Kidney (tissue), 14 donors: ENCODE measurements around the gene KCTD11. TPM values are rescaled to one million over a fixed set of nuclear protein-coding genes. Genes with fewer than 3 reads are reported as not detected.

Source experiments
- DNase-seq, 5 donors: peaks; one replicate each; pipeline ENCODE4 v3.0.0-alpha.2; 2013 to 2020
- FAIRE-seq: peaks from 2 replicates; lab custom pipeline; 2012; peaks lifted over from hg19 to GRCh38; lab: Jason Lieb, UNC
- H3K27ac ChIP-seq, 2 donors: one replicate each; pipeline ENCODE4 v1.7.0; 2013; ENCODE audit warnings: low read depth in 2 of 2, low read length in 2 of 2, inconsistent platforms in 1 of 2
- H3K27me3 ChIP-seq: one replicate; pipeline ENCODE4 v1.7.1; 2013; ENCODE audit warnings: low read length, inconsistent platforms; ENCODE audit not compliant: control insufficient read depth, insufficient read depth
- H3K36me3 ChIP-seq, 3 donors: one replicate each; pipeline versions ENCODE4 v1.7.0 to v1.7.1; 2013; ENCODE audit warnings: low read length in 3 of 3, control low read depth in 1 of 3, inconsistent platforms in 1 of 3; ENCODE audit not compliant: insufficient read depth in 3 of 3, control insufficient read depth in 2 of 3
- H3K4me1 ChIP-seq, 3 donors: one replicate each; pipeline versions ENCODE4 v1.7.0 to v1.7.1; 2013; ENCODE audit warnings: low read length in 3 of 3, inconsistent platforms in 1 of 3, low read depth in 1 of 3; ENCODE audit not compliant: control insufficient read depth in 2 of 3, insufficient read depth in 2 of 3
- H3K4me3 ChIP-seq, 3 donors: one replicate each; pipeline versions ENCODE4 v1.7.0 to v1.8.1; 2013; ENCODE audit warnings: low read length in 3 of 3, control low read depth in 1 of 3, inconsistent platforms in 1 of 3
- H3K9ac ChIP-seq, 3 donors: one replicate each; pipeline versions ENCODE4 v1.7.0 to v1.7.1; 2013; ENCODE audit warnings: low read length in 3 of 3, control low read depth in 1 of 3, inconsistent platforms in 1 of 3
- H3K9me3 ChIP-seq, 3 donors: one replicate each; pipeline versions ENCODE4 v1.7.0 to v1.7.1; 2013; ENCODE audit warnings: low read length in 3 of 3, control low read depth in 1 of 3, inconsistent platforms in 1 of 3; ENCODE audit not compliant: control insufficient read depth in 2 of 3, insufficient read depth in 1 of 3
- intact Hi-C: fragments of 100-400 bp; cut with DNase I; formaldehyde crosslinking; loops from one replicate; pipeline ENCODE4 v1.11.1; 2022
- polyA plus RNA-seq: library from polyadenylated mRNA; stranded (reverse); fragments of 350-450 nt; fragmentation: Illumina TruSeq; extraction: RNeasy Lipid Tissue Mini Kit (QIAGEN cat#74804); gene quantifications from one replicate; pipeline ENCODE4 v1.2.3, GENCODE V29; 2014; ENCODE audit warnings: low read depth, low replicate concordance; ENCODE audit not compliant: insufficient read depth
- total RNA-seq: library from RNA; stranded (reverse); fragmentation: NEBNext Ultra II Directional; extraction: Animal tissue kit (Norgen Biotek cat#: 25700); gene quantifications from one replicate; pipeline ENCODE4 v1.2.1, GENCODE V29; 2021
- TF ChIP-seq, protein P1 (sequence below): IDR thresholded peaks from 3 replicates; pipeline ENCODE4 v1.5.1; 2012; ENCODE audit warnings: mild to moderate bottlenecking, moderate library complexity, borderline replicate concordance; ENCODE audit not compliant: insufficient read depth; ENCODE audit errors: extremely low read depth
- donor health status: control.
- donor health status: control.
- donor health status: control.
- donor health status: control.
- donor health status: control.
- donor health status: DM: yes; HTN: yes; CAD: no.
- donor health status: Normal renal cell carcinoma (clear cell type).

KCTD11 gene
- total and polyA plus RNA-seq, 2 donors from 2014 or later = 7.2 to 14.4 TPM

DNA sequence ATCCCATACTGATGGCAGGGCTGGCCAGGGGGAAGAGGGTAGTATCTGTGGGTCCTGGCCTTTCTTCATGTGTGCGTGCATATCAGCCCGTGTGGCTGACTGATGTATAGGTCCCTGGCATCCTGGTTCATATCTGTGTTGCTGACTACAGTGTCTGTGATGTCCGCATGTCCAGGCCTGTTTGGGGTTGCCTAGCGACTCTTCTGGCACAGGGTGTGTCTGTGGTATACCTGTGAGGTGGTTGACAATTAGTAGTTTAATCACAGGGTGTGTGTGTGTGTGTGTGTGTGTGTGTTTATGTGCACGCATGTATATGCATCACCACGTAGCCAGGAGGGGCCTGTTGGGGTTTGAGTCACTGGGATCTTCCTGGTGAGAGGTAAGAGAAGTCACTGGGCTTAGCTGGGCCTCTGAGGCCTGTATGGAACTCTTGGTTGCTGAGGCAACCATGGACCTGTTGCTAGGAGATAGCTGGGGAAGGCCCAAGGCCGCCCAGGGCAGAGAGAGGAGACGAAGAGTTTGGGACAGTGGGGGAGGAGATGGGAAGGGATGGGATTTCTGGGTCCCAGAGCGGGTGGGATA, 2.4 kb downstream of the KCTD11 start:
- Histone ChIP-seq H3K27me3 (no peaks in the 10 kb centered on the region), H3K4me1 (peaks cover 3 to 25% (median 13%) of the 10 kb centered on the region in 3 donors), H3K27ac (no peak overlapping the region), H3K36me3 (no peaks in the 10 kb centered on the region), H3K9ac (peak overlapping the region in 1 of 3 donors; percentile 43), H3K9me3 (no peaks in the 10 kb centered on the region), H3K4me3 (no peak overlapping the region)
- intact Hi-C loops = no loop called here
- peak in 2 of 5 donors; percentile 61 to 63 for DNase-seq
- TF ChIP-seq, protein P1, sequence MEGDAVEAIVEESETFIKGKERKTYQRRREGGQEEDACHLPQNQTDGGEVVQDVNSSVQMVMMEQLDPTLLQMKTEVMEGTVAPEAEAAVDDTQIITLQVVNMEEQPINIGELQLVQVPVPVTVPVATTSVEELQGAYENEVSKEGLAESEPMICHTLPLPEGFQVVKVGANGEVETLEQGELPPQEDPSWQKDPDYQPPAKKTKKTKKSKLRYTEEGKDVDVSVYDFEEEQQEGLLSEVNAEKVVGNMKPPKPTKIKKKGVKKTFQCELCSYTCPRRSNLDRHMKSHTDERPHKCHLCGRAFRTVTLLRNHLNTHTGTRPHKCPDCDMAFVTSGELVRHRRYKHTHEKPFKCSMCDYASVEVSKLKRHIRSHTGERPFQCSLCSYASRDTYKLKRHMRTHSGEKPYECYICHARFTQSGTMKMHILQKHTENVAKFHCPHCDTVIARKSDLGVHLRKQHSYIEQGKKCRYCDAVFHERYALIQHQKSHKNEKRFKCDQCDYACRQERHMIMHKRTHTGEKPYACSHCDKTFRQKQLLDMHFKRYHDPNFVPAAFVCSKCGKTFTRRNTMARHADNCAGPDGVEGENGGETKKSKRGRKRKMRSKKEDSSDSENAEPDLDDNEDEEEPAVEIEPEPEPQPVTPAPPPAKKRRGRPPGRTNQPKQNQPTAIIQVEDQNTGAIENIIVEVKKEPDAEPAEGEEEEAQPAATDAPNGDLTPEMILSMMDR = no peak
- FAIRE-seq = no peak

DNA sequence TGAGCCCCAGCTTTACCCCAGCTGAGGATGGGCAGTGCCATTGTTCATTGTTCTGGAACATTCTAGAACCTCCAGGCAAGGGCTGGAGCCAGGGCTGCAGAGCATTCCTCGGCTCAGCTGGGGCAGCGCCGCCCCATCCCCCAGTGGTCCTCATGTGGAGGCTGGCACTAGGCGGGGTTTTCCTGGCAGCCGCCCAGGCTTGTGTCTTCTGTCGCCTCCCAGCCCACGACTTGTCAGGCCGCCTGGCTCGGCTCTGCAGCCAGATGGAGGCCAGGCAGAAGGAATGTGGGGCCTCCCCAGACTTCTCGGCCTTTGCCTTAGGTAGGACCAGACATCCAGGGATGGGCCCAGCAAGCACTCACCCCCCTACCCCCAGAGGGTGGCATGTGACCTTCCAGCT, 3.1 kb downstream of the KCTD11 start, which contains the start of gene TMEM95:
TMEM95 (plus strand) TSS at position 104 of the 400 bp plus-strand sequence; CDS start at position 153, 49 bp downstream.
- Histone ChIP-seq H3K27ac (peak within 1 kb of the TSS in 1 of 2 donors; percentile 9), H3K9me3 (no peaks in the 10 kb centered on the region), H3K4me3 (no peak within 1 kb of the TSS), H3K4me1 (peaks cover 0 to 20% (median 9%) of the 10 kb centered on the region in 3 donors), H3K27me3 (no peaks in the 10 kb centered on the region), H3K9ac (peak within 1 kb of the TSS in 1 of 3 donors; percentile 43), H3K36me3 (no peaks in the 10 kb centered on the region)
- DNase-seq = peak in 3 of 5 donors; percentile 49 to 78 (median 60)
- FAIRE-seq = no peak
- intact Hi-C loops = no loop called here
- TF ChIP-seq, protein P1 = no peak

DNA sequence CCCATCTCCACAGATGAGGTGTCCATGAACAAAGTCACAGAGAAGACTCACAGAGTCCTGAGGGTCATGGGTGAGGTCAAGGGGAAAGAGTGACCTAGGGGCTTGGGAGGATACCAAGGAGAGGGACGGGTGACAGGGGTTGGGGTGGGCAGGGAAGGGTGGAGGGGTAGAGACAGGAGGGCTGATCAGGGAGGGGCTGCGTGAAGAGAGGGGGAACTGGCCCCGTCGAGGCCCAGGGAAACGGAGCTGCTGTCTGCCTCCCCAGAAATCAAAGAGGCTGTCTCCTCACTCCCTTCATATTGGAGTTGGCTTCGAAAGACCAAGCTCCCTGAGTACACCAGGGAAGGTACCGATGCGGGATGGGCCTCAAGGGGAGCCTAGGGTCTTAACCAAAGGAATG, 3.6 kb downstream of the KCTD11 start:
- Histone ChIP-seq H3K36me3 (no peaks in the 10 kb centered on the region), H3K4me3 (no peak overlapping the region), H3K4me1 (peaks cover 0 to 20% (median 9%) of the 10 kb centered on the region in 3 donors), H3K9ac (no peak overlapping the region), H3K27me3 (no peaks in the 10 kb centered on the region), H3K9me3 (no peaks in the 10 kb centered on the region), H3K27ac (no peak overlapping the region)
- FAIRE-seq = no peak
- TF ChIP-seq, protein P1 = no peak
- DNase-seq = peak in 2 of 5 donors; percentile 56 to 57
- intact Hi-C loops = no loop called here
